NCI-H82 (cell line): Measurements from ENCODE around the gene SMG5.

ENCODE experiments used
- DNase-seq: peaks from one replicate; lab custom pipeline; 2025; lab: John Stamatoyannopoulos, UW

Gene SMG5

DNA sequence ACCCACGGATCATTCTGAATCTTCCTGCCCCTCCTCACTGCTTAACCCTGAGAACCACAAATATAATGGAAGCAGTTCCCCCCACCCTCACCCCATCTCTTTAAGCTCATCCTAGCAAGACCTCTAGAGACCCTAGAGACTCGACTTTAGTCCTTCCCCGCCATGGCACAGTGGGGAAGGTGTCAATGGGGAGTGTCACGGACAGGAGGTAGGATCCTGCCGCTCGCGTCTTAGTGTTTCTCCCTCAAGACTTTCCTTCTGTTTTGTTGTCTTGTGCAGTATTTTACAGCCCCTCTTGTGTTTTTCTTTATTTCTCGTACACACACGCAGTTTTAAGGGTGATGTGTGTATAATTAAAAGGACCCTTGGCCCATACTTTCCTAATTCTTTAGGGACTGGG is 70.5 kb downstream of the SMG5 start:
- DNase-seq: no peak

DNA sequence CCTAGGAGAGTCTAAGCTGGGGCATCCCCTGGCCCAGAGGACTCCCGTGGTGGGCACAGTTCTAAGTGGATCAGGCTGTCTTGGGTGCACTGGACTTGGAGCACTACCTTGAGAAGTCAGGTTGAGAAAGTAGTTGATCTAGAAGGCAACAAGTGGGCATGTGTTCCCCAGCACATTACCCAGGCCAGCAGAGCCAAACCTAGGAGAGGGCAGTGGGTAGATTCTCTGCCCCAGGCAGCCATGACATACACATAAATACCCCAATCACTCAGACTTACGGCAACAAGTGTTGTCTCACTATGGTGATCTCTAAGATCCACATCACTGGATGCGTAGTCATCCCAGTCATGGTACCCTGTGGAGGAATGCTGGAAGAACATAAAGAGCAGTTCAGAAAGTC is 71.4 kb downstream of the SMG5 start:
- DNase-seq: no peak

DNA sequence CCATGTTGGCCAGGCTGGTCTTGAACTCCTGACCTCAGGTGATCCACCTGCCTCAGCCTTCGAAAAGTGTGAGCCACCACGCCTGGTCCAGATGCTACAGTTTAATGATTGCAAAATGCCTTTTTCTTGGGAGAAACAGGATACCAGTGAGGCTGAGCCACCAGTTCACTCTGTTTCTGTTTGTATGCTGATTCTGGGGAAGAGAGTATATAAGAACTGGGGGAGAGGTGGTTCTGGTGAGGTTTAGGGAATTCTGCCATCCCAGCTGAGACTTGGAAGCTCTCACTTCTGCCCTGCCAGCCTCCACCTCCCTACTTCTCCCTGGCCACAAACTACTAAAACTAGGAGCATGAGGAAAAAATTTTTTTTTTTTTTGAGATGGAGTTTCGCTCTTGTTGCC is 77.9 kb downstream of the SMG5 start:
- no peak for DNase-seq

DNA sequence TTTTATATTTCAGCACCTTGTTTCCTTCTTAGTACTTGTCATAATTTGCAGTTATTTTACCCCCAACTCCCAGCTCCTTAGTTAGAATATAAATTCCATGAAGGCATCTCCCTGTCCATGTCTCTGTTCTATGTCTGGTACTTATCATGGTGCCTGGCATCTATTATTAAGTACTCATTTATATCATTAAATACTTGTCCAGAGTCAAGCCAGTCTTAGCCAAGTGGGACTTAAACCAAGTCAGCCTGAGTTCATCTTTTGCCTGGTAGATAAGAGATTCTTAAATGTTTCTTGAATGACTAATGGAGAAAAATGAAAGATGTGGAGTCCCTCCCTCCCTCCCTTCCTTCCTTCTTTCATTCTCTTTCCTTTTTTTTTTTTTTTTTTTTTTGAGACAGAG is 79.3 kb downstream of the SMG5 start:
- DNase-seq: no peak

DNA sequence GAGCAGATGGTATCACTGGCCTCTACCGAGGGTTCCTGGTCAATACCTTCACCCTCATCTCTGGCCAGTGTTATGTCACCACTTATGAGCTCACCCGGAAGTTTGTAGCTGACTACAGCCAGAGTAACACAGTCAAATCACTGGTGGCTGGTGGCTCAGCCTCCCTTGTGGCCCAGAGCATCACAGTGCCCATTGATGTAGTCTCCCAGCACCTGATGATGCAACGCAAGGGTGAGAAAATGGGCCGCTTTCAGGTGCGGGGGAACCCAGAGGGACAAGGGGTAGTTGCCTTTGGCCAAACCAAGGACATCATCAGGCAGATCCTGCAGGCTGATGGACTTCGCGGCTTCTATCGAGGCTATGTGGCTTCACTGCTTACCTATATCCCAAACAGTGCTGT is 82.6 kb downstream of the SMG5 start:
- DNase-seq: no peak
